ENCODE results near the gene DDIAS. TPM values are rescaled to one million over a fixed set of nuclear protein-coding genes. Genes with fewer than 3 reads are reported as not detected.

DDIAS gene
- total and polyA plus RNA-seq, 10 of the 15 experiments (the other 5 are each of a cell fraction or from before 2014, with no cell fraction given) = 6.9 to 27.8 (median 12.9) TPM

GRCh38 chr11:82900277-82901164 lies 1.0 kb upstream of the DDIAS start, which contains the start of gene PRCP (continued):
- TF ChIP-seq TCF3 (IDR thresholded peaks at IDR 0.05; ENCODE audit: borderline replicate concordance, insufficient read depth, low read depth, low read length) (0 out of 2 replicates have a peak, but pooled peaks have one; percentile 32), FOXK2 (IDR thresholded peaks at IDR 0.05) (no peak), ZNF24 (IDR thresholded peaks at IDR 0.05) (no peak), POU2F2 (IDR thresholded peaks at IDR 0.05; ENCODE audit: borderline replicate concordance, low read depth, low read length) (peak; percentile 40; the same call in 1 of the 3 replicates), ETV6 (conservative IDR thresholded peaks at IDR 0.05 in 1 of 2, IDR thresholded peaks at IDR 0.05 in 1 of 2; ENCODE audit: borderline replicate concordance in 1 of 2, low read depth in 1 of 2) (no peak), GABPA (IDR thresholded peaks at IDR 0.05; ENCODE audit: low read depth) (no peak), DPF2 (IDR thresholded peaks at IDR 0.05) (0 out of 2 replicates have a peak, but pooled peaks have one; percentile 27), IKZF2 (IDR thresholded peaks at IDR 0.05) (peak; percentile 57 to 76; a peak in 1 of 4 replicates), CEBPZ (IDR thresholded peaks at IDR 0.05; ENCODE audit: low read depth, low read length) (no peak), ZSCAN29 (IDR thresholded peaks at IDR 0.05) (no peak), IRF3 (IDR thresholded peaks at IDR 0.05) (no peak), MTA2 (IDR thresholded peaks at IDR 0.05; ENCODE audit: low read depth) (peak; percentile 67; the same call in 1 of the 2 replicates), HDGF (IDR thresholded peaks at IDR 0.05) (peak; percentile 99), TCF7 (IDR thresholded peaks at IDR 0.05; ENCODE audit: borderline replicate concordance) (no peak), MAX (IDR thresholded peaks at IDR 0.05; ENCODE audit: low read depth, low read length) (no peak), SIN3A (IDR thresholded peaks at IDR 0.05; ENCODE audit: low read depth, low read length) (no peak), ATF2 (IDR thresholded peaks at IDR 0.05; ENCODE audit: low read length) (no peak), FOS (IDR thresholded peaks at IDR 0.05; ENCODE audit: borderline replicate concordance, extremely low read depth, insufficient read length) (no peak)
